Thyroid gland (tissue), 4 donors: ENCODE results near the gene TMEM273. TPM values are rescaled to one million over a fixed set of nuclear protein-coding genes. Genes with fewer than 3 reads are reported as not detected.

ENCODE experiments used
- DNase-seq, 2 donors: peaks; one replicate each; pipeline ENCODE4 v3.0.0-alpha.2; 2019
- H3K27ac ChIP-seq, 3 donors: fragments of 200-600 bp; sonication (generic); 1 replicate in 2 of 3; 2 replicates in 1 of 3; pipeline ENCODE4 v1.5.1; 2016 to 2019; ENCODE audit warnings: mild to moderate bottlenecking in 1 of 3, moderate library complexity in 1 of 3
- H3K27me3 ChIP-seq: fragments of 200-600 bp; sonication (generic); one replicate; pipeline ENCODE4 v1.5.1; 2019
- H3K36me3 ChIP-seq, 2 donors: fragments of 200-600 bp; sonication (generic); one replicate each; pipeline ENCODE4 v1.5.1; 2016 to 2019
- H3K4me1 ChIP-seq, 2 donors: fragments of 200-600 bp; sonication (generic); one replicate each; pipeline ENCODE4 v1.5.1; 2017 to 2019
- H3K4me3 ChIP-seq, 3 donors: fragments of 200-600 bp; sonication (generic); replicated peaks in 1 of 3; 1 replicate in 2 of 3; 2 replicates in 1 of 3; pipeline ENCODE4 v1.5.1; 2016; ENCODE audit warnings: mild to moderate bottlenecking in 1 of 3
- H3K9me3 ChIP-seq: fragments of 200-600 bp; sonication (generic); one replicate; pipeline ENCODE4 v1.5.1; 2017
- CTCF ChIP-seq, 6 experiments: fragments of 200-600 bp in 3 of 6; fragments of 450-650 bp in 3 of 6; sonication (generic) in 3 of 6; IDR thresholded peaks; one replicate each; pipeline ENCODE4 v1.5.1; 2016 to 2019; ENCODE audit warnings: antibody characterized with exemption in 6 of 6, mild to moderate bottlenecking in 2 of 6, inconsistent platforms in 1 of 6, moderate library complexity in 1 of 6
- POLR2A ChIP-seq, 2 donors: fragments of 450-650 bp; IDR thresholded peaks; one replicate each; pipeline ENCODE4 v1.6.1; 2017; ENCODE audit warnings: antibody characterized with exemption in 2 of 2, mild to moderate bottlenecking in 2 of 2, moderate library complexity in 1 of 2
- WGBS, 2 donors: methylation state at CpG; one replicate each; pipeline ENCODE4 v1.1.5; 2017; 5-methylcytosine and 5-hydroxymethylcytosine counted together
- intact Hi-C: fragments of 100-400 bp; cut with DNase I; formaldehyde crosslinking; loops from one replicate; pipeline ENCODE4 v1.15.1; 2023
- total RNA-seq, 4 donors: library from RNA; depleted of rRNA; stranded (reverse); fragments of >200 nt; gene quantifications; one replicate each; pipeline ENCODE4 v1.2.3, GENCODE V29; 2016

TMEM273 gene
- total RNA-seq, 4 donors from 2014 or later: 4.2 to 15.0 (median 13.2) TPM

- H3K27me3 ChIP-seq: no peaks in the 10 kb centered on the region
- intact Hi-C loops: no loop called here
- no peak overlapping the region for H3K4me3 ChIP-seq
- 95 to 100% methylated on average over 5 of the region's 5 CpGs for WGBS, 2 donors
- no peaks in the 10 kb centered on the region for H3K36me3 ChIP-seq
- TF ChIP-seq CTCF (IDR thresholded peaks at IDR 0.05) (no peak), POLR2A (IDR thresholded peaks at IDR 0.05) (no peak)
- H3K27ac ChIP-seq: no peak overlapping the region
- DNase-seq: no peak
- H3K9me3 ChIP-seq: no peaks in the 10 kb centered on the region
- H3K4me1 ChIP-seq: no peaks in the 10 kb centered on the region
Observed at GRCh38 chr10:49160814-49161213, 27.4 kb downstream of the TMEM273 start.

GRCh38 chr10:49160110-49160509 is 28.1 kb downstream of the TMEM273 start:
- Histone ChIP-seq H3K4me3 (no peak overlapping the region), H3K36me3 (no peaks in the 10 kb centered on the region), H3K9me3 (no peaks in the 10 kb centered on the region), H3K27me3 (no peaks in the 10 kb centered on the region), H3K4me1 (no peaks in the 10 kb centered on the region), H3K27ac (no peak overlapping the region)
- 93 to 94% methylated on average over 5 of the region's 5 CpGs for WGBS, 2 donors
- no peak for TF ChIP-seq CTCF (IDR thresholded peaks at IDR 0.05)
- TF ChIP-seq POLR2A (IDR thresholded peaks at IDR 0.05): no peak
- no peak for DNase-seq
- intact Hi-C loops: no loop called here

DNA sequence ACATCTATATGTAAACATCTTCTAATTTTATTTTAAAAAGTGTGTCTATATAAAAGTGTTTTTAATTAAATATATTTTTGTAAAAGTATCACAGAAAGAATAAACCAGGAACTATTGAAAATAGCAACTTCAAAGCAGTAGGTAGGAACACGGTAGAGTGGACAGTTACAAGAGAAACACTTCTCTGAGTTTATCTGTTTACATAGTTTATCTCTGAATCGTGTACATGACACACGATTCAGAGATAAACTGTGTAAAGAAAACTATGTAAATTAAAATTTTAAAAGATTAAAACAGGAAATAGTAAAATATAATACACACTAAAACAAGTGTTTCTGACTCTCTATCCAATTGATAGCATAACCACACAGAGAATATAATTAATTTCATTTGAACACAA is 29.3 kb downstream of the TMEM273 start:
- DNase-seq: no peak
- Histone ChIP-seq H3K9me3 (no peaks in the 10 kb centered on the region), H3K27me3 (no peaks in the 10 kb centered on the region), H3K27ac (no peak overlapping the region), H3K36me3 (no peaks in the 10 kb centered on the region), H3K4me1 (no peaks in the 10 kb centered on the region), H3K4me3 (no peak overlapping the region)
- intact Hi-C loops: no loop called here
- no peak for TF ChIP-seq POLR2A (IDR thresholded peaks at IDR 0.05)
- no peak for TF ChIP-seq CTCF (IDR thresholded peaks at IDR 0.05)
- 84 to 85% methylated on average over 3 of the region's 3 CpGs for WGBS, 2 donors

DNA sequence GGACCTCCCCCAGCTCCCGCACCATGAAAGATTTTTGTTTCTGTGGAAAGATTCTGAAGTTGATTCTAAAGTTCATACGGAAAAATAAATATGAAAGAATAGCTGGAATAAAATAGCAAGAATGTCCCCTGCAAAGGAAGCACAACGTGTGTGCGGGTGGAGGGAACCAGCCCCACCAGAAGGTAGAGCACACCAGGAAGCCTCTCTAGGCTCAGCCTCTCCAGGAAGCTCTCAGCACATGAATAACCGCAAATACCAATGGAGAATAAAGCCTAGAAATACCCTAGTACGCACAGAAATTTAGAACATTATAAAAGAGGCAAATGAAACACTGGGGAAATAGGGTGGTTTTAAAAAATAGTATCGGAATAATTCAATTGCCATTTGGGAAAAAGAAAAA is 29.8 kb downstream of the TMEM273 start:
- no peaks in the 10 kb centered on the region for H3K9me3 ChIP-seq
- H3K27me3 ChIP-seq: no peaks in the 10 kb centered on the region
- H3K4me1 ChIP-seq: no peaks in the 10 kb centered on the region
- no peaks in the 10 kb centered on the region for H3K36me3 ChIP-seq
- 83 to 87% methylated on average over 7 of the region's 7 CpGs for WGBS, 2 donors
- DNase-seq: no peak
- no peak overlapping the region for H3K27ac ChIP-seq
- TF ChIP-seq POLR2A (IDR thresholded peaks at IDR 0.05): no peak
- no peak for TF ChIP-seq CTCF (IDR thresholded peaks at IDR 0.05)
- H3K4me3 ChIP-seq: no peak overlapping the region
- intact Hi-C loops: no loop called here

DNA sequence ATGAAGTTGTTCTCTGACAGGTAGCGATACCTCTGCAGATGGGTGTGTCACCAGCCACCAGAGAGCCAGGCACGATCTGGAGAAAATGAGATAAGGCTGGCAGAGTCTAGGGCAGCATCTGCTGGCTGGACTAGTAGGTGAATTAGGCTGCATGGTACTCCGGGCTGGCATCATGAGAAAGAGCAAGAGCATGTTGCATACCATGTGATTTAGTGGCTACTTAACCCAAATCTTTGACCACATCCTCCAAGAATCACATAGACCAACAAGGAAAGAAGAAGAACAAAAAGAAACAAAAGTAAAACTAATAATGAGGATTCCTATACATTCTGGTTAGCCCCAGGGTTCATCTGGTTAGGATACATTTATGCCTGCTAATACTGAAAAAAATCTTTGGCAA is 31.0 kb downstream of the TMEM273 start:
- TF ChIP-seq CTCF (IDR thresholded peaks at IDR 0.05) (no peak), POLR2A (IDR thresholded peaks at IDR 0.05) (no peak)
- Histone ChIP-seq H3K9me3 (no peaks in the 10 kb centered on the region), H3K4me1 (no peaks in the 10 kb centered on the region), H3K27ac (no peak overlapping the region), H3K4me3 (no peak overlapping the region), H3K36me3 (no peaks in the 10 kb centered on the region), H3K27me3 (no peaks in the 10 kb centered on the region)
- WGBS, 2 donors: 95 to 96% methylated on average over 3 of the region's 3 CpGs
- intact Hi-C loops: no loop called here
- no peak for DNase-seq
